ENCODE data around the gene FBXL4. TPM values are rescaled to one million over a fixed set of nuclear protein-coding genes. Genes with fewer than 3 reads are reported as not detected.

Gene FBXL4
- total and polyA plus RNA-seq, 10 of the 15 experiments (the other 5 are each of a cell fraction or from before 2014, with no cell fraction given), result 2.9 to 16.9 (median 7.2) TPM

GRCh38 chr6:98844244-98845210, 103.2 kb downstream of the FBXL4 start:
- Histone ChIP-seq H3K27ac (ENCODE audit: control insufficient read depth, insufficient read depth) (no peak overlapping the region), H3K27me3 (replicated peaks in 1 of 2; ENCODE audit: control insufficient read depth in 2 of 2, insufficient read depth in 2 of 2, low read length in 1 of 2) (peaks cover 8 to 34% of the 10 kb centered on the region in 2 experiments), H3K4me2 (ENCODE audit: control insufficient read depth, insufficient read depth) (no peak overlapping the region), H3K79me2 (ENCODE audit: control insufficient read depth, insufficient read depth, low read length) (no peaks in the 10 kb centered on the region), H3K9ac (ENCODE audit: control insufficient read depth, insufficient read depth, low read length) (no peak overlapping the region), H2AFZ (ENCODE audit: control insufficient read depth, low read depth, low read length) (no peak overlapping the region), H4K20me1 (ENCODE audit: control insufficient read depth, insufficient read depth) (no peaks in the 10 kb centered on the region), H3K36me3 (ENCODE audit: control insufficient read depth in 2 of 2, insufficient read depth in 2 of 2, low read length in 1 of 2) (no peaks in the 10 kb centered on the region), H3K4me3 (no peak overlapping the region), H3K9me3 (replicated peaks; ENCODE audit: control insufficient read depth, insufficient read depth, low read length) (no peaks in the 10 kb centered on the region), H3K4me1 (ENCODE audit: control insufficient read depth, insufficient read depth, low read length) (no peaks in the 10 kb centered on the region)
- no peak for ATAC-seq
- 33% methylated on average over 41 of the region's 51 CpGs for WGBS (ENCODE audit: insufficient coverage, insufficient replicate concordance, low lambda C conversion rate, missing lambda C conversion rate)
- BruUV-seq (replicated peaks), result no TSS peak
- SMC1A ChIA-PET (ENCODE audit: uncharacterized antibody, unreplicated experiment), result interaction anchor here (1.0 kb wide), 1 partner anchor 67 kb away, joined by 4 read pairs; no protein-coding TSS in a partner anchor
- RAD21 ChIA-PET (ENCODE audit: unreplicated experiment), result no interaction called here
- TF ChIP-seq SUZ12 (IDR thresholded peaks at IDR 0.05; ENCODE audit: unreplicated experiment), result peak; percentile 60
- no peak for TF ChIP-seq ZNF207 (IDR thresholded peaks at IDR 0.05; ENCODE audit: borderline replicate concordance)
- 0 out of 2 replicates have a peak, but pooled peaks have one; percentile 56 for TF ChIP-seq EZH2 (IDR thresholded peaks at IDR 0.05; ENCODE audit: borderline replicate concordance, control insufficient read depth, low read depth, low read length)
- intact Hi-C loops (cut with micrococcal nuclease; ENCODE audit: unreplicated experiment), result loop anchor here (1.0 to 10.0 kb wide), 4 partner anchors 273 to 1139 kb away; no protein-coding TSS in a partner anchor
- POLR2A ChIA-PET, result no interaction called here
- in situ Hi-C loops (cut with MboI), result loop anchor here (5.0 kb wide), 1 partner anchor 1347 kb away; no protein-coding TSS in a partner anchor
- DNase-seq (ENCODE audit: low read depth, low spot score), result no peak
- no peak for FAIRE-seq
- CTCF ChIA-PET, result interaction anchor here (0.6 to 1.0 kb wide), 3 partner anchors 16 to 888 kb away, joined by 3 to 4 read pairs (median 3); no protein-coding TSS in a partner anchor
